Aorta (tissue), 5 donors: ENCODE data around the gene ITPR3. TPM values are rescaled to one million over a fixed set of nuclear protein-coding genes. Genes with fewer than 3 reads are reported as not detected.

Source experiments
- ATAC-seq: fragments of 200-7000 bp; cut with Tn5 transposase; one replicate; pipeline ENCODE4 v1.9.1; 2022; ENCODE audit warnings: moderate library complexity; ENCODE audit not compliant: low FRiP score
- DNase-seq, 2 donors: peaks; one replicate each; pipeline ENCODE4 v3.0.0-alpha.2; 2020
- H3K27ac ChIP-seq, 2 donors: one replicate each; pipeline ENCODE4 v1.5.1; 2013; ENCODE audit warnings: low read length in 2 of 2, mild to moderate bottlenecking in 2 of 2, moderate library complexity in 2 of 2, control low read depth in 1 of 2, inconsistent platforms in 1 of 2, low read depth in 1 of 2
- H3K27me3 ChIP-seq, 2 donors: one replicate each; pipeline ENCODE4 v1.6.1; 2013; ENCODE audit warnings: control low read depth in 1 of 2, low read length in 1 of 2, mild to moderate bottlenecking in 1 of 2, moderate library complexity in 1 of 2; ENCODE audit not compliant: insufficient read depth in 2 of 2, control insufficient read depth in 1 of 2
- H3K36me3 ChIP-seq, 2 donors: one replicate each; pipeline ENCODE4 v1.6.1; 2013; ENCODE audit warnings: control low read depth in 1 of 2, low read length in 1 of 2, mild to moderate bottlenecking in 1 of 2; ENCODE audit not compliant: insufficient read depth in 2 of 2, control insufficient read depth in 1 of 2
- H3K4me1 ChIP-seq, 2 donors: one replicate each; pipeline ENCODE4 v1.6.1; 2013; ENCODE audit warnings: low read length in 2 of 2, control low read depth in 1 of 2, mild to moderate bottlenecking in 1 of 2, moderate library complexity in 1 of 2; ENCODE audit not compliant: insufficient read depth in 2 of 2, control insufficient read depth in 1 of 2
- H3K4me3 ChIP-seq, 2 donors: one replicate each; pipeline ENCODE4 v1.5.1; 2013; ENCODE audit warnings: low read length in 2 of 2, control low read depth in 1 of 2, mild to moderate bottlenecking in 1 of 2
- H3K9me3 ChIP-seq: one replicate; pipeline ENCODE4 v1.6.1; 2013; ENCODE audit warnings: mild to moderate bottlenecking, low read length; ENCODE audit not compliant: control insufficient read depth
- WGBS, 2 donors: extraction: QIAGEN DNeasy Blood & Tissue Kit; methylation state at CpG; one replicate each; pipeline ENCODE4 v1.1.7; 2013; 5-methylcytosine and 5-hydroxymethylcytosine counted together
- intact Hi-C, 2 donors: fragments of 100-400 bp; cut with DNase I; formaldehyde crosslinking; loops; one replicate each; pipeline versions ENCODE4 v1.14.2 to v1.15.0; 2022
- polyA plus RNA-seq, 2 donors: library from polyadenylated mRNA; stranded (reverse); fragments of 200-250 nt; gene quantifications; one replicate each; pipeline ENCODE4 v1.2.3, GENCODE V29; 2013
- total RNA-seq, 2 donors: library from RNA; stranded (reverse); fragmentation: NEBNext Ultra II Directional; extraction: Animal tissue kit (Norgen Biotek cat#: 25700); gene quantifications; one replicate each; pipeline ENCODE4 v1.2.1, GENCODE V29; 2021
- donor health status: healthy with polysubstance abuse.
- donor health status: Bipolar disorder and iron deficiency.
- donor health status: DM: no; HTN: no; CAD: no.
- donor health status: DM: no; HTN: no; CAD: no.
- donor health status: DM: yes; HTN: yes; CAD: no.

The ITPR3 gene
- total and polyA plus RNA-seq, 4 donors, result 4.6 to 28.8 (median 9.5) TPM

DNA sequence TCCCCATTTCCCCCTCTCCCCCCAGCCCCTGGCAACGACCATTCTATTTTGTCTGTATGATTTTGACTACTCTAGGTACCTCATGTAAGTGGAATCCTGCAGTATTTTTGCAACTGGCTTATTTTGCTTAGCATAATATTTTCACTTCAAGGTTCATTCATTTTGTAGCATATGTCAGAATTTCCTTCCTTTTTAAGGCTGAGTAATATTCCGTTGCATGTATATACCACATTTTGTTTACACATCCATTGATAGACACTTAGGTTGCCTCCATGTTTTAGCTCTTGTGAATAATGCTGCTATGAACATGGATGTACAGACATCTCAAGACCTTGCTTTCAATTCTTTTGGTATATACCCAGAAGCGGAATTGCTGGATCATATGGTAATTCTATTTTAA is 91.8 kb downstream of the ITPR3 start:
- Histone ChIP-seq H3K4me1 (no peaks in the 10 kb centered on the region), H3K27ac (no peak overlapping the region), H3K9me3 (no peaks in the 10 kb centered on the region), H3K4me3 (no peak overlapping the region), H3K27me3 (no peaks in the 10 kb centered on the region), H3K36me3 (no peaks in the 10 kb centered on the region)
- intact Hi-C loops, result loop anchor here in 1 of 2 donors (5.0 kb wide), 1 partner anchor 74 kb away; the partner anchor contains the start of gene LEMD2
- DNase-seq, result no peak
- WGBS, 2 donors, result 43 to 63% methylated on average over 3 of the region's 3 CpGs
- no peak for ATAC-seq

GRCh38 chr6:33713786-33714185 is 92.7 kb downstream of the ITPR3 start:
- no peaks in the 10 kb centered on the region for H3K4me1 ChIP-seq
- H3K9me3 ChIP-seq, result no peaks in the 10 kb centered on the region
- no peaks in the 10 kb centered on the region for H3K27me3 ChIP-seq
- no peak for DNase-seq
- H3K27ac ChIP-seq, result no peak overlapping the region
- no peak overlapping the region for H3K4me3 ChIP-seq
- intact Hi-C loops, result loop anchor here in 1 of 2 donors (5.0 kb wide), 1 partner anchor 74 kb away; the partner anchor contains the start of gene LEMD2
- WGBS, 2 donors, result 60 to 81% methylated on average over 2 of the region's 2 CpGs
- ATAC-seq, result no peak
- H3K36me3 ChIP-seq, result no peaks in the 10 kb centered on the region

GRCh38 chr6:33714385-33715040 is 93.4 kb downstream of the ITPR3 start:
- 89 to 92% methylated on average over 7 of the region's 7 CpGs for WGBS, 2 donors
- Histone ChIP-seq H3K27ac (no peak overlapping the region), H3K9me3 (no peaks in the 10 kb centered on the region), H3K4me1 (no peaks in the 10 kb centered on the region), H3K36me3 (no peaks in the 10 kb centered on the region), H3K27me3 (no peaks in the 10 kb centered on the region), H3K4me3 (no peak overlapping the region)
- intact Hi-C loops, result loop anchor here in 1 of 2 donors (5.0 kb wide), 1 partner anchor 73 kb away; the partner anchor contains the start of gene LEMD2
- DNase-seq (no peak), ATAC-seq (no peak)

- 85 to 92% methylated on average over 7 of the region's 7 CpGs for WGBS, 2 donors
- H3K9me3 ChIP-seq, result no peaks in the 10 kb centered on the region
Measured at GRCh38 chr6:33716379-33716778, 95.3 kb downstream of the ITPR3 start.

GRCh38 chr6:33716890-33717632 is 95.9 kb downstream of the ITPR3 start:
- DNase-seq (no peak), ATAC-seq (no peak)
- H3K4me3 ChIP-seq, result no peak overlapping the region
- H3K36me3 ChIP-seq, result no peaks in the 10 kb centered on the region
- WGBS, 2 donors, result 85 to 89% methylated on average over 8 of the region's 8 CpGs
- H3K4me1 ChIP-seq, result no peaks in the 10 kb centered on the region
- H3K9me3 ChIP-seq, result no peaks in the 10 kb centered on the region
- intact Hi-C loops, result no loop called here
- no peak overlapping the region for H3K27ac ChIP-seq
- no peaks in the 10 kb centered on the region for H3K27me3 ChIP-seq

More at GRCh38 chr6:33716379-33716778, 95.3 kb downstream of the ITPR3 start:
- no peaks in the 10 kb centered on the region for H3K27me3 ChIP-seq
- ATAC-seq, result no peak
- H3K36me3 ChIP-seq, result no peaks in the 10 kb centered on the region
- intact Hi-C loops, result no loop called here
- H3K27ac ChIP-seq, result no peak overlapping the region
- no peak overlapping the region for H3K4me3 ChIP-seq
- DNase-seq, result no peak
- no peaks in the 10 kb centered on the region for H3K4me1 ChIP-seq

- WGBS, 2 donors, result 8 to 11% methylated on average over 6 of the region's 6 CpGs
- intact Hi-C loops, result no loop called here
- Histone ChIP-seq H3K4me1 (no peaks in the 10 kb centered on the region), H3K27me3 (no peaks in the 10 kb centered on the region), H3K27ac (no peak overlapping the region), H3K36me3 (no peaks in the 10 kb centered on the region), H3K9me3 (no peaks in the 10 kb centered on the region), H3K4me3 (no peak overlapping the region)
- DNase-seq, result no peak
- peak; percentile 58 for ATAC-seq
Measured at GRCh38 chr6:33717934-33718455, 96.9 kb downstream of the ITPR3 start.

GRCh38 chr6:33718713-33719112 is 97.6 kb downstream of the ITPR3 start:
- Histone ChIP-seq H3K27ac (no peak overlapping the region), H3K27me3 (no peaks in the 10 kb centered on the region), H3K36me3 (no peaks in the 10 kb centered on the region), H3K4me1 (no peaks in the 10 kb centered on the region), H3K9me3 (no peaks in the 10 kb centered on the region), H3K4me3 (no peak overlapping the region)
- DNase-seq (no peak), ATAC-seq (no peak)
- 96 to 100% methylated on average over 2 of the region's 2 CpGs for WGBS, 2 donors
- intact Hi-C loops, result no loop called here

GRCh38 chr6:33719326-33719987 is 98.3 kb downstream of the ITPR3 start:
- WGBS, 2 donors, result 84 to 88% methylated on average over 11 of the region's 11 CpGs
- no peaks in the 10 kb centered on the region for H3K9me3 ChIP-seq
- H3K27me3 ChIP-seq, result no peaks in the 10 kb centered on the region
- no peak overlapping the region for H3K4me3 ChIP-seq
- H3K4me1 ChIP-seq, result no peaks in the 10 kb centered on the region
- H3K27ac ChIP-seq, result no peak overlapping the region
- intact Hi-C loops, result no loop called here
- no peaks in the 10 kb centered on the region for H3K36me3 ChIP-seq
- DNase-seq (no peak), ATAC-seq (no peak)
